Neural cell (in vitro differentiated cells): Measurements from ENCODE around the gene ZBTB24. TPM values are rescaled to one million over a fixed set of nuclear protein-coding genes. Genes with fewer than 3 reads are reported as not detected.

Experiments
- H2AFZ ChIP-seq: fragments of 200-600, 300-800 bp; sonication (generic), shearing (Covaris generic); 2 replicates; pipeline ENCODE4 v1.6.0; 2014; ENCODE audit warnings: low read depth, mild to moderate bottlenecking, antibody characterized with exemption, low read length, moderate library complexity
- H3F3A ChIP-seq: fragments of 200-600 bp; shearing (Covaris generic); 2 replicates; pipeline ENCODE4 v1.6.1; 2016; ENCODE audit warnings: mild to moderate bottlenecking, moderate library complexity, mixed read lengths, antibody characterized with exemption, low read length; ENCODE audit not compliant: insufficient read depth, poor library complexity, severe bottlenecking
- H3K27ac ChIP-seq: fragments of 200-600, 300-800 bp; sonication (generic), shearing (Covaris generic); 2 replicates; pipeline ENCODE4 v1.5.1; 2014; ENCODE audit warnings: mild to moderate bottlenecking, low read length, moderate library complexity
- H3K27me3 ChIP-seq: fragments of 300-800, 200-600 bp; sonication (generic), shearing (Covaris generic); 2 replicates; pipeline ENCODE4 v1.6.0; 2014; ENCODE audit warnings: mild to moderate bottlenecking, low read depth, low read length, moderate library complexity; ENCODE audit not compliant: insufficient read depth
- H3K36me3 ChIP-seq: fragments of 300-800, 200-600 bp; sonication (generic), shearing (Covaris generic); 2 replicates; pipeline ENCODE4 v1.5.1; 2014; ENCODE audit warnings: mild to moderate bottlenecking, antibody characterized with exemption, low read length, moderate library complexity; ENCODE audit not compliant: insufficient read depth
- H3K4me2 ChIP-seq: fragments of 300-800, 200-600 bp; sonication (generic), shearing (Covaris generic); 2 replicates; pipeline ENCODE4 v1.6.0; 2014; ENCODE audit warnings: mild to moderate bottlenecking, low read length
- H3K4me3 ChIP-seq: fragments of 300-800, 200-600 bp; sonication (generic), shearing (Covaris generic); 2 replicates; pipeline ENCODE4 v1.5.1; 2014; ENCODE audit warnings: mild to moderate bottlenecking, low read length, moderate library complexity
- H3K79me2 ChIP-seq: fragments of 200-600 bp; shearing (Covaris generic); replicated peaks from 2 replicates; pipeline ENCODE4 v1.6.0; 2014; ENCODE audit warnings: mild to moderate bottlenecking, low read length, moderate library complexity; ENCODE audit not compliant: insufficient read depth
- H3K9ac ChIP-seq: fragments of 300-800, 200-600 bp; sonication (generic), shearing (Covaris generic); 2 replicates; pipeline ENCODE4 v1.6.1; 2016; ENCODE audit warnings: mild to moderate bottlenecking, low read length, mixed read lengths
- H3K9me2 ChIP-seq: fragments of 200-600 bp; shearing (Covaris generic); 2 replicates; pipeline ENCODE4 v1.6.1; 2016; ENCODE audit warnings: mild to moderate bottlenecking, low read length, mixed read lengths; ENCODE audit not compliant: insufficient read depth
- H3K9me3 ChIP-seq: fragments of 200-600, 300-800 bp; sonication (generic), shearing (Covaris generic); 2 replicates; pipeline ENCODE4 v1.6.1; 2016; ENCODE audit warnings: mild to moderate bottlenecking, mixed run types, low read length, moderate library complexity, mixed read lengths
- H4K20me1 ChIP-seq: fragments of 200-600 bp; shearing (Covaris generic); 2 replicates; pipeline ENCODE4 v1.6.1; 2016; ENCODE audit warnings: mild to moderate bottlenecking, mixed run types; ENCODE audit not compliant: insufficient read depth
- EP300 ChIP-seq: fragments of 450-650 bp; conservative IDR thresholded peaks from 2 replicates; pipeline ENCODE4 v1.6.1; 2014; ENCODE audit warnings: antibody characterized with exemption, mild to moderate bottlenecking, moderate library complexity; ENCODE audit not compliant: poor library complexity, severe bottlenecking
- EZH2 ChIP-seq: fragments of 200-600, 300-800 bp; shearing (Covaris generic), sonication (generic); IDR thresholded peaks from 2 replicates; pipeline ENCODE4 v1.6.1; 2014; ENCODE audit warnings: antibody characterized with exemption, low read length, borderline replicate concordance, mild to moderate bottlenecking; ENCODE audit not compliant: insufficient read depth, poor library complexity, severe bottlenecking
- MXI1 ChIP-seq: fragments of 450-650 bp; conservative IDR thresholded peaks from 2 replicates; pipeline ENCODE4 v1.6.1; 2014; ENCODE audit warnings: antibody characterized with exemption, mild to moderate bottlenecking; ENCODE audit not compliant: poor library complexity, severe bottlenecking
- POLR2AphosphoS5 ChIP-seq: IDR thresholded peaks from 2 replicates; pipeline ENCODE4 v1.6.1; 2012
- RAD21 ChIP-seq: fragments of 450-650 bp; conservative IDR thresholded peaks from 2 replicates; pipeline ENCODE4 v1.6.1; 2014; ENCODE audit warnings: antibody characterized with exemption, mild to moderate bottlenecking, moderate library complexity
- SMC3 ChIP-seq: fragments of 450-650 bp; conservative IDR thresholded peaks from 2 replicates; pipeline ENCODE4 v1.6.1; 2014; ENCODE audit warnings: antibody characterized with exemption, mild to moderate bottlenecking, moderate library complexity; ENCODE audit not compliant: poor library complexity
- TAF1 ChIP-seq: IDR thresholded peaks from 2 replicates; pipeline ENCODE4 v1.6.1; 2012; ENCODE audit warnings: low read depth
- polyA plus RNA-seq: library from polyadenylated mRNA; depleted of rRNA; stranded (reverse); fragments of >200 nt; gene quantifications from 2 replicates; pipeline ENCODE4 v1.2.3, GENCODE V29; 2014
- TF ChIP-seq, protein P1 (sequence below): fragments of 450-650 bp; IDR thresholded peaks from 2 replicates; pipeline ENCODE4 v1.5.1; 2014; ENCODE audit warnings: antibody characterized with exemption, mild to moderate bottlenecking, moderate library complexity; ENCODE audit not compliant: poor library complexity, severe bottlenecking
- TF ChIP-seq, protein P2 (sequence below): IDR thresholded peaks from 2 replicates; pipeline ENCODE4 v1.6.1; 2012; ENCODE audit warnings: borderline replicate concordance

Gene ZBTB24
- polyA plus RNA-seq, 1 donor from 2014 or later, result 6.0 TPM

- no peak for TF ChIP-seq RAD21
- TF ChIP-seq EP300, result no peak
- no peak for TF ChIP-seq MXI1
- no peak for TF ChIP-seq TAF1
- no peak for TF ChIP-seq POLR2AphosphoS5
- no peak for TF ChIP-seq SMC3
- TF ChIP-seq EZH2, result no peak
- TF ChIP-seq, protein P1, sequence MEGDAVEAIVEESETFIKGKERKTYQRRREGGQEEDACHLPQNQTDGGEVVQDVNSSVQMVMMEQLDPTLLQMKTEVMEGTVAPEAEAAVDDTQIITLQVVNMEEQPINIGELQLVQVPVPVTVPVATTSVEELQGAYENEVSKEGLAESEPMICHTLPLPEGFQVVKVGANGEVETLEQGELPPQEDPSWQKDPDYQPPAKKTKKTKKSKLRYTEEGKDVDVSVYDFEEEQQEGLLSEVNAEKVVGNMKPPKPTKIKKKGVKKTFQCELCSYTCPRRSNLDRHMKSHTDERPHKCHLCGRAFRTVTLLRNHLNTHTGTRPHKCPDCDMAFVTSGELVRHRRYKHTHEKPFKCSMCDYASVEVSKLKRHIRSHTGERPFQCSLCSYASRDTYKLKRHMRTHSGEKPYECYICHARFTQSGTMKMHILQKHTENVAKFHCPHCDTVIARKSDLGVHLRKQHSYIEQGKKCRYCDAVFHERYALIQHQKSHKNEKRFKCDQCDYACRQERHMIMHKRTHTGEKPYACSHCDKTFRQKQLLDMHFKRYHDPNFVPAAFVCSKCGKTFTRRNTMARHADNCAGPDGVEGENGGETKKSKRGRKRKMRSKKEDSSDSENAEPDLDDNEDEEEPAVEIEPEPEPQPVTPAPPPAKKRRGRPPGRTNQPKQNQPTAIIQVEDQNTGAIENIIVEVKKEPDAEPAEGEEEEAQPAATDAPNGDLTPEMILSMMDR, result no peak
- no peak overlapping the region for H3K27ac ChIP-seq
- no peak overlapping the region for H3K4me2 ChIP-seq
- H3K36me3 ChIP-seq, result peaks cover 5% of the 10 kb centered on the region
- H3K4me3 ChIP-seq, result no peak overlapping the region
- H2AFZ ChIP-seq, result no peak overlapping the region
- no peaks in the 10 kb centered on the region for H3K9me2 ChIP-seq
- H3F3A ChIP-seq, result no peaks in the 10 kb centered on the region
- H3K9me3 ChIP-seq, result no peaks in the 10 kb centered on the region
- no peaks in the 10 kb centered on the region for H3K27me3 ChIP-seq
- H3K79me2 ChIP-seq, result peaks cover 3% of the 10 kb centered on the region
- H3K9ac ChIP-seq, result no peak overlapping the region
- no peaks in the 10 kb centered on the region for H4K20me1 ChIP-seq
These were observed 33.8 kb downstream of the ZBTB24 start for GRCh38 chr6:109449064-109449794.

DNA sequence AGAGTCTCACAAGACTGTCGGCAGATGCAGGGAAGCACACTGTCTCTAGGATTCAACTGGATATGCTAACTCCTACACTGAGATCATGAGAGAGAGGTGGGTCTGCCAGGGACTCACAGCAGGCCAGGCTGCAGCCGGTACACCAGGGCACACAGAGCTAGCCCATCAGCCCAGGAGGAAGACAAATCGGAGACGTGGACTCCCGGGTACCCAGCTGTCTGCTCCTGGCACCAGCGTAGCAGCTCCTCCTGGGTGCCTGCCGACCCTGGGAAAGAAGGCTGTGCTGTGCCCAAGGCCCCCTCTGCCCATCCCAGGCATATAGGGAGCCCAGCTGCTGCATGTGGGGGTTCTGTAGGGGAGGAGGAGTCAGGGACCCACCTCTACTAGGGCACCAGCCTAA lies 34.4 kb downstream of the ZBTB24 start:
- Histone ChIP-seq H3K36me3 (peaks cover 5% of the 10 kb centered on the region), H3K4me3 (no peak overlapping the region), H3F3A (no peaks in the 10 kb centered on the region), H3K79me2 (no peaks in the 10 kb centered on the region), H3K9me2 (no peaks in the 10 kb centered on the region), H3K9me3 (no peaks in the 10 kb centered on the region), H3K4me2 (no peak overlapping the region), H2AFZ (no peak overlapping the region), H3K9ac (no peak overlapping the region), H3K27me3 (no peaks in the 10 kb centered on the region), H3K27ac (no peak overlapping the region), H4K20me1 (no peaks in the 10 kb centered on the region)
- TF ChIP-seq EZH2, result no peak
- TF ChIP-seq SMC3, result no peak
- no peak for TF ChIP-seq EP300
- TF ChIP-seq, protein P2, sequence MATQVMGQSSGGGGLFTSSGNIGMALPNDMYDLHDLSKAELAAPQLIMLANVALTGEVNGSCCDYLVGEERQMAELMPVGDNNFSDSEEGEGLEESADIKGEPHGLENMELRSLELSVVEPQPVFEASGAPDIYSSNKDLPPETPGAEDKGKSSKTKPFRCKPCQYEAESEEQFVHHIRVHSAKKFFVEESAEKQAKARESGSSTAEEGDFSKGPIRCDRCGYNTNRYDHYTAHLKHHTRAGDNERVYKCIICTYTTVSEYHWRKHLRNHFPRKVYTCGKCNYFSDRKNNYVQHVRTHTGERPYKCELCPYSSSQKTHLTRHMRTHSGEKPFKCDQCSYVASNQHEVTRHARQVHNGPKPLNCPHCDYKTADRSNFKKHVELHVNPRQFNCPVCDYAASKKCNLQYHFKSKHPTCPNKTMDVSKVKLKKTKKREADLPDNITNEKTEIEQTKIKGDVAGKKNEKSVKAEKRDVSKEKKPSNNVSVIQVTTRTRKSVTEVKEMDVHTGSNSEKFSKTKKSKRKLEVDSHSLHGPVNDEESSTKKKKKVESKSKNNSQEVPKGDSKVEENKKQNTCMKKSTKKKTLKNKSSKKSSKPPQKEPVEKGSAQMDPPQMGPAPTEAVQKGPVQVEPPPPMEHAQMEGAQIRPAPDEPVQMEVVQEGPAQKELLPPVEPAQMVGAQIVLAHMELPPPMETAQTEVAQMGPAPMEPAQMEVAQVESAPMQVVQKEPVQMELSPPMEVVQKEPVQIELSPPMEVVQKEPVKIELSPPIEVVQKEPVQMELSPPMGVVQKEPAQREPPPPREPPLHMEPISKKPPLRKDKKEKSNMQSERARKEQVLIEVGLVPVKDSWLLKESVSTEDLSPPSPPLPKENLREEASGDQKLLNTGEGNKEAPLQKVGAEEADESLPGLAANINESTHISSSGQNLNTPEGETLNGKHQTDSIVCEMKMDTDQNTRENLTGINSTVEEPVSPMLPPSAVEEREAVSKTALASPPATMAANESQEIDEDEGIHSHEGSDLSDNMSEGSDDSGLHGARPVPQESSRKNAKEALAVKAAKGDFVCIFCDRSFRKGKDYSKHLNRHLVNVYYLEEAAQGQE, result no peak
- TF ChIP-seq RAD21, result no peak
- no peak for TF ChIP-seq TAF1
- no peak for TF ChIP-seq POLR2AphosphoS5
- no peak for TF ChIP-seq MXI1
- TF ChIP-seq, protein P1, result no peak
